GM10266 (cell line): ENCODE measurements around the gene CARD10.

Source experiments
- DNase-seq: peaks from one replicate; pipeline ENCODE4 v3.0.0; 2012; ENCODE audit errors: extremely low spot score
- CTCF ChIP-seq: IDR thresholded peaks from 2 replicates; pipeline ENCODE4 v1.5.1; 2012; ENCODE audit warnings: mild to moderate bottlenecking, low read depth; ENCODE audit not compliant: control insufficient read depth, insufficient read depth; ENCODE audit errors: missing control alignments

Gene CARD10

GRCh38 chr22:37510091-37510490 lies 9.1 kb downstream of the CARD10 start:
- TF ChIP-seq CTCF, result no peak
- DNase-seq, result no peak

DNA sequence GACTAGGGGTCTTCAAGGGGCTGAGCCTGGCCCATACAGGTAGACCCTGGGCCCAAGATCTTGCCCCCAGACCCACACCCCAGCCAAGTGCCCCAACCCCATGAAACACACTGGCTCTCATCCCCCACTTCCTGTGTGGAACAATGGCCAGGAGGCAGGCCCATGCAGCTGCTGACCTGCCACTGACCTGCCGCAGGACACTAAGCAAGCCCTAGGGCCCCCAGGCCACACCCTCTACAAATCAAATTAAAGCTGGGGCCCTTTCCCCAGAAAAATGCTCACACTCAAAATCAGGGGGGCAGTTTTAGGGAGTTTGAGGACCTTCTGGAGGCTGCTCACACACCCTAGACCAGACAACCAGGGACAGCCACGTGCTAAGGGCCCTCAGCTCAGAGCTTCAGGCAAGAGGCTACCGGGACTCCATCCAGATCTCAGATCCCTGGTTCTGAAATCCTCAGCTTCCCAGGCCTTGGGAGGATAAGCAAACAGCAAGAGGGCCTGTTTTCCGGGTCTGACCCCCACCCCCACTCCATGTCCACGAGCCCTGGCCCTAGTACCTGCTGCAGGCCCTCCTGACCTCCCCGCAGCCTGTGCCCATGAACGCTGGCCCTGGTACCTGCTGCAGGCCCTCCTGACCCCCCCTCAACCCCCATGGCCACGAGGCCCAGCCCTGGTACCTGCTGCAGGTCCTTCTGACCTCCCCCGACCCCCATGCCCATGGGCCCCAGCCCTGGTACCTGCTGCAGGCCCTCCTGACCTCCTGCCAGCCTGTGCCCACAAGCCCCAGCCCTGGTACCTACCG lies 10.0 kb downstream of the CARD10 start:
- TF ChIP-seq CTCF, result no peak
- no peak for DNase-seq

GRCh38 chr22:37508431-37508992 lies 10.7 kb downstream of the CARD10 start:
- no peak for TF ChIP-seq CTCF
- DNase-seq, result no peak

DNA sequence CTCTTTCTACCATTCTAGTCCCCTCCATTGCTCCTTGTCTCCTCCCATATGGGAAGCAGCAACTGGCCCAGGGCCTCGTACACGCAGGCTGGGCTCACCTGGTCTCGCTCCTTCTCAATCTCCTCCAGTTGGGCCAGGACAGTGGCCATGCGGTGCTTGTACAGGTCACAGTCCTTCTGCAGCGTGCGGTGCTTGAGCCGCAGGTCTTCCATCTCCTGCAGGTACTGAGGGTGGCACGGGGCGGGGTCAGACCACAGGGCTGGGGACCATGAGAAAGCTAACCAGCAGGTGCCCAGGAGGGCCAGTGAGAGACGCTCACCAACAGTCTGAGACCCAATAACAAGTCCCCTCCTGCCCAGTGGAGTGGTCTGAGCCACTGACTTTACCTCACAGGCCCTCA lies 11.5 kb downstream of the CARD10 start:
- no peak for DNase-seq
- TF ChIP-seq CTCF, result no peak

DNA sequence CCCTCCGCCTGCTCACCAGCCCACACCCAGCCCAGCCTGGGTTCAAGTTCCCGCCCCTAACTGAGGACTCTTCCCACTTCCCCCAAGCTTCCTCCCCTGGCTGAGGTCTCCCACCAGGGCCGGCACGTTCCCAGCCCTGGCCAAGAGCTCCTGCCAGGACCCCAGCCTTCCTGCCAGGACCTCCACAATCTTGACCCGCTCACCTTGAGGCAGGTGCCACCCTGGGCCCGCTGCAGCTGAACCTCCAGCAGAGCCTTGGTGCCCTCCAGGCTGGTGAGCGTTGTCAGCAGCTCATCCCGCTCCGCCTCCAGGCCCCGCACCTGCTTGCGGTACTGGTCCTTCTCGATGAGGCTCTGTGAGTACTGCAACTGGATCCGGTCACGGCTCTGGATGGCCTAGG lies 13.2 kb downstream of the CARD10 start:
- TF ChIP-seq CTCF, result no peak

DNA sequence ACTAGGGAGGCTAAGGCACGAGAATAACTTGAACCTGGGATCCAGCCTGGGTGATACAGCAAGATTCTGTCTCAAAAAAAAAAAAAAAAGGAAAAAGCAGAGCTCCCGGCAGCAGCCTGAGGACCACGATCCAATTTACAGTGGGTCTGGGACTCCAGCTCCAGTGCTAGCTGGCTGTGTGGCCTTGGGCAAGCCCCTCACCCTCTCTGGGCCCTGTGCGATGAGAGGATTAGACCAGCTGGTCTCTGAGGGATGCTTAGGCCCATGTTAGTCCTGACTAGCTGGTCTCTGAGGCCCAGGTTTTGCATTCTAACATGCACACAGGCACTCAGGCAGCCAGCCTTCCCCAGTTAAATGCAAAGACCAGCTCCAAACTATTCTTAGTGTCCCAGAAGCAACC lies 13.7 kb downstream of the CARD10 start:
- TF ChIP-seq CTCF, result no peak
- no peak for DNase-seq

More for the DNA sequence above, 13.2 kb downstream of the CARD10 start:
- DNase-seq, result no peak

DNA sequence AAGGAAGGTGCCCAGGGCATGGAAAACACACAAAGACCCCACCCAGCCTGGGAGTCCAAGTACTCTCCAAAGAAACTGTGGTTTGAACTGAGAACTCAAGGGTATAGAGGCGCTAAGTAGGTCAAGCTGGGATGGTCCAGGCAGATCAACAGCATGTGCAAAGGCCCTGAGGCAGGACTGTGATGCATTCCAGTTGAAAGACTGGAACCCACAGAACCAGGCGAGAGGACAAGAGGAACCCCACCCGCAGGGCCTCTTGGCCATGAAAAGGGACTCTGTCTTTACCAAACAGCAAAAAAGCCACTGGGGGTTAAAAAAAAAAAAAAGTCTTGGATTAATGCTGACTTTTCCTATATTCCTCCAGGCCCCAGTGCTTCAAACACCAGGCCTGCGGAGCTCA lies 14.3 kb downstream of the CARD10 start:
- DNase-seq, result no peak
- TF ChIP-seq CTCF, result no peak
